Ishikawa (cell line): ENCODE results near the gene TBL1X.

ENCODE experiments used
- CEBPB ChIP-seq: IDR thresholded peaks from 2 replicates; pipeline ENCODE4 v1.6.1; 2012
- CREB1 ChIP-seq: IDR thresholded peaks from 2 replicates; pipeline ENCODE4 v1.6.1; 2012; ENCODE audit warnings: low read depth
- EGR1 ChIP-seq: IDR thresholded peaks from 2 replicates; pipeline ENCODE4 v1.6.1; 2012
- EP300 ChIP-seq: IDR thresholded peaks from 2 replicates; pipeline ENCODE4 v1.6.1; 2012; ENCODE audit warnings: borderline replicate concordance
- FOXM1 ChIP-seq: IDR thresholded peaks from 2 replicates; pipeline ENCODE4 v1.6.1; 2012; ENCODE audit warnings: low read depth, borderline replicate concordance
- MAX ChIP-seq: IDR thresholded peaks from 2 replicates; pipeline ENCODE4 v1.6.1; 2012
- NFIC ChIP-seq: IDR thresholded peaks from 2 replicates; pipeline ENCODE4 v1.6.1; 2012
- RAD21 ChIP-seq: IDR thresholded peaks from 2 replicates; pipeline ENCODE4 v1.6.1; 2012; ENCODE audit warnings: low read depth
- REST ChIP-seq: IDR thresholded peaks from 2 replicates; pipeline ENCODE4 v1.6.1; 2012; ENCODE audit warnings: low read depth, mild to moderate bottlenecking
- TCF12 ChIP-seq: IDR thresholded peaks from 2 replicates; pipeline ENCODE4 v1.6.1; 2012; ENCODE audit warnings: low read depth
- TEAD4 ChIP-seq: IDR thresholded peaks from 2 replicates; pipeline ENCODE4 v1.6.1; 2012
- USF1 ChIP-seq: IDR thresholded peaks from 2 replicates; pipeline ENCODE4 v1.6.1; 2012
- YY1 ChIP-seq: IDR thresholded peaks from 2 replicates; pipeline ENCODE4 v1.6.1; 2012; ENCODE audit warnings: low read depth
- ZBTB7A ChIP-seq: IDR thresholded peaks from 2 replicates; pipeline ENCODE4 v1.6.1; 2012; ENCODE audit warnings: low read depth

Gene TBL1X

GRCh38 chrX:9500584-9500983 is 35.7 kb downstream of the TBL1X start:
- TF ChIP-seq YY1 (no peak), REST (no peak), EP300 (no peak), RAD21 (no peak), CEBPB (no peak), CREB1 (no peak), NFIC (no peak), TCF12 (no peak), FOXM1 (no peak), EGR1 (no peak), MAX (no peak)

GRCh38 chrX:9501362-9501761 is 36.5 kb downstream of the TBL1X start:
- TF ChIP-seq RAD21 (0 out of 2 replicates have a peak, but pooled peaks have one; percentile 11), YY1 (no peak)

- TF ChIP-seq RAD21, result no peak
- TF ChIP-seq USF1, result no peak
- no peak for TF ChIP-seq REST
Measured at GRCh38 chrX:9503261-9503660, 38.4 kb downstream of the TBL1X start.

GRCh38 chrX:9510366-9510765 is 45.5 kb downstream of the TBL1X start:
- TF ChIP-seq TEAD4 (no peak), CEBPB (no peak), TCF12 (no peak), MAX (no peak), FOXM1 (no peak), ZBTB7A (no peak), USF1 (no peak), EGR1 (no peak), RAD21 (no peak), REST (no peak), EP300 (no peak)

GRCh38 chrX:9510980-9511379 is 46.1 kb downstream of the TBL1X start:
- no peak for TF ChIP-seq CREB1
- TF ChIP-seq ZBTB7A, result no peak
- no peak for TF ChIP-seq CEBPB
- TF ChIP-seq FOXM1, result no peak
- no peak for TF ChIP-seq REST
- TF ChIP-seq TCF12, result no peak
- no peak for TF ChIP-seq YY1
- no peak for TF ChIP-seq EP300
- no peak for TF ChIP-seq USF1
- TF ChIP-seq MAX, result no peak
- no peak for TF ChIP-seq TEAD4
